MCF 10A (cell line): ENCODE measurements around the gene TMEM231. TPM values are rescaled to one million over a fixed set of nuclear protein-coding genes. Genes with fewer than 3 reads are reported as not detected.

Experiments used
- BruUV-seq: library from RNA; stranded (reverse); fragments of 400-500 nt; replicated peaks from 2 replicates; lab custom pipeline; 2021; lab: Mats Ljungman, UMichigan
- CTCF ChIA-PET: fragments of 300-600 bp; sonication (Branson Sonifier 250); formaldehyde crosslinking; extraction: SDS; loops from one replicate; lab custom pipeline; 2021; ENCODE audit warnings: antibody characterized with exemption, inconsistent platforms; lab: Yijun Ruan, JAX
- POLR2A ChIA-PET: fragments of 300-600, 350-650 bp; sonication (Branson Sonifier 250); formaldehyde crosslinking; extraction: SDS; loops from one replicate; lab custom pipeline; 2020; ENCODE audit warnings: antibody characterized with exemption, inconsistent platforms; lab: Yijun Ruan, JAX
- DNase-seq: peaks from one replicate; pipeline ENCODE4 v3.0.0-alpha.2; 2018; ENCODE audit not compliant: unreplicated experiment
- H3K27ac Mint-ChIP-seq: one replicate; pipeline ENCODE4 v1.8.0; 2022; ENCODE audit warnings: mild to moderate bottlenecking, low read depth, mixed read lengths; ENCODE audit not compliant: unreplicated experiment
- H3K27me3 Mint-ChIP-seq: one replicate; pipeline ENCODE4 v1.8.0; 2022; ENCODE audit warnings: mixed read lengths; ENCODE audit not compliant: insufficient read depth, unreplicated experiment
- H3K36me3 Mint-ChIP-seq: one replicate; pipeline ENCODE4 v1.8.0; 2022; ENCODE audit warnings: mild to moderate bottlenecking, moderate library complexity, mixed read lengths; ENCODE audit not compliant: insufficient read depth, unreplicated experiment
- H3K4me1 Mint-ChIP-seq: one replicate; pipeline ENCODE4 v1.8.0; 2022; ENCODE audit warnings: mixed read lengths; ENCODE audit not compliant: insufficient read depth, unreplicated experiment
- H3K4me3 Mint-ChIP-seq: one replicate; pipeline ENCODE4 v1.8.0; 2022; ENCODE audit warnings: mild to moderate bottlenecking, moderate library complexity, mixed read lengths; ENCODE audit not compliant: unreplicated experiment
- H3K9me3 Mint-ChIP-seq: one replicate; pipeline ENCODE4 v1.8.0; 2022; ENCODE audit warnings: mixed read lengths; ENCODE audit not compliant: unreplicated experiment
- intact Hi-C: fragments of 100-400 bp; cut with micrococcal nuclease; formaldehyde crosslinking; loops from 2 replicates; pipeline ENCODE4 v1.14.1; 2022
- total RNA-seq: library from RNA; stranded (reverse); gene quantifications from 2 replicates; pipeline ENCODE4 v1.2.3, GENCODE V29; 2022
- TF ChIP-seq, protein P1 (sequence below): fragments of 200-600 bp; IDR thresholded peaks from one replicate; pipeline ENCODE4 v1.8.0; 2022; ENCODE audit warnings: antibody characterized with exemption, mild to moderate bottlenecking; ENCODE audit not compliant: unreplicated experiment

The TMEM231 gene
- total RNA-seq, 1 experiment from 2014 or later: 21.1 TPM

GRCh38 chr16:75537776-75538175, 18.3 kb downstream of the TMEM231 start:
- Mint-ChIP-seq H3K9me3 (no peaks in the 10 kb centered on the region), H3K4me3 (no peak overlapping the region), H3K27ac (no peak overlapping the region), H3K36me3 (peaks cover 10% of the 10 kb centered on the region), H3K4me1 (no peaks in the 10 kb centered on the region), H3K27me3 (no peaks in the 10 kb centered on the region)
- DNase-seq: no peak
- TF ChIP-seq, protein P1, sequence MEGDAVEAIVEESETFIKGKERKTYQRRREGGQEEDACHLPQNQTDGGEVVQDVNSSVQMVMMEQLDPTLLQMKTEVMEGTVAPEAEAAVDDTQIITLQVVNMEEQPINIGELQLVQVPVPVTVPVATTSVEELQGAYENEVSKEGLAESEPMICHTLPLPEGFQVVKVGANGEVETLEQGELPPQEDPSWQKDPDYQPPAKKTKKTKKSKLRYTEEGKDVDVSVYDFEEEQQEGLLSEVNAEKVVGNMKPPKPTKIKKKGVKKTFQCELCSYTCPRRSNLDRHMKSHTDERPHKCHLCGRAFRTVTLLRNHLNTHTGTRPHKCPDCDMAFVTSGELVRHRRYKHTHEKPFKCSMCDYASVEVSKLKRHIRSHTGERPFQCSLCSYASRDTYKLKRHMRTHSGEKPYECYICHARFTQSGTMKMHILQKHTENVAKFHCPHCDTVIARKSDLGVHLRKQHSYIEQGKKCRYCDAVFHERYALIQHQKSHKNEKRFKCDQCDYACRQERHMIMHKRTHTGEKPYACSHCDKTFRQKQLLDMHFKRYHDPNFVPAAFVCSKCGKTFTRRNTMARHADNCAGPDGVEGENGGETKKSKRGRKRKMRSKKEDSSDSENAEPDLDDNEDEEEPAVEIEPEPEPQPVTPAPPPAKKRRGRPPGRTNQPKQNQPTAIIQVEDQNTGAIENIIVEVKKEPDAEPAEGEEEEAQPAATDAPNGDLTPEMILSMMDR: no peak
- POLR2A ChIA-PET: interaction anchor here (0.6 kb wide), 1 partner anchor 13 kb away, joined by 3 read pairs; no protein-coding TSS in a partner anchor
- BruUV-seq: no TSS peak
- intact Hi-C loops: no loop called here
- CTCF ChIA-PET: interaction anchor here (1.0 to 1.3 kb wide), 3 partner anchors 13 to 80 kb away, joined by 3 to 4 read pairs (median 4); no protein-coding TSS in a partner anchor

DNA sequence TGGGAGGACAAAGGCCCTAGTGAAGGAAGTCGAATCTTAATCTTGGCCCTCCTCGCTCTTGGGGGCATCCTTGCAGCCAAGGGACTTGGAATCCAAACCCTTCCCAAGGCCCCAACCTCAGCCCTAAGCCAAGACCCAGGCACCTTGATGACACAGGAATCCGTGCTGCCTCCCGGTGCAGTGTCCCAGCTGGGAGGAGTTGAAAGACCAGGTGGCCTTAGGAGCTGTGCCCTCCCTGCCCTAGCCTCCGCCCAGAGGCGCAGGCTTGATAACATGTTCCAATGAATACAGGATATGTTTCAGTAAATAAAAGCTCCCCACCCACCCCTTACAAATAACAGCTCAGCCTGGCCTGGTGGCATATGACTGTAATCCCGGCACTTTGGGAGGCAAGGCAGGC, 20.2 kb downstream of the TMEM231 start, which contains the start of gene CHST5:
TSS of gene CHST5 (minus strand) at position 208 of the 400 bp plus-strand sequence. CDS start 5,724 bp downstream, outside the sequence.
- DNase-seq: no peak
- TF ChIP-seq, protein P1: no peak
- Mint-ChIP-seq H3K4me1 (no peaks in the 10 kb centered on the region), H3K27me3 (no peaks in the 10 kb centered on the region), H3K36me3 (peaks cover 2% of the 10 kb centered on the region), H3K4me3 (no peak within 1 kb of the TSS), H3K9me3 (no peaks in the 10 kb centered on the region), H3K27ac (no peak within 1 kb of the TSS)
- POLR2A ChIA-PET: interaction anchor here (0.5 to 0.7 kb wide), 2 partner anchors 39 to 1654 kb away, joined by 3 read pairs; no protein-coding TSS in a partner anchor
- BruUV-seq: no TSS peak
- intact Hi-C loops: no loop called here
- CTCF ChIA-PET: interaction anchor here (0.6 to 2.7 kb wide), 4 partner anchors 14 to 71 kb away, joined by 3 to 9 read pairs (median 6); partner anchors contain the start of gene TMEM170A

DNA sequence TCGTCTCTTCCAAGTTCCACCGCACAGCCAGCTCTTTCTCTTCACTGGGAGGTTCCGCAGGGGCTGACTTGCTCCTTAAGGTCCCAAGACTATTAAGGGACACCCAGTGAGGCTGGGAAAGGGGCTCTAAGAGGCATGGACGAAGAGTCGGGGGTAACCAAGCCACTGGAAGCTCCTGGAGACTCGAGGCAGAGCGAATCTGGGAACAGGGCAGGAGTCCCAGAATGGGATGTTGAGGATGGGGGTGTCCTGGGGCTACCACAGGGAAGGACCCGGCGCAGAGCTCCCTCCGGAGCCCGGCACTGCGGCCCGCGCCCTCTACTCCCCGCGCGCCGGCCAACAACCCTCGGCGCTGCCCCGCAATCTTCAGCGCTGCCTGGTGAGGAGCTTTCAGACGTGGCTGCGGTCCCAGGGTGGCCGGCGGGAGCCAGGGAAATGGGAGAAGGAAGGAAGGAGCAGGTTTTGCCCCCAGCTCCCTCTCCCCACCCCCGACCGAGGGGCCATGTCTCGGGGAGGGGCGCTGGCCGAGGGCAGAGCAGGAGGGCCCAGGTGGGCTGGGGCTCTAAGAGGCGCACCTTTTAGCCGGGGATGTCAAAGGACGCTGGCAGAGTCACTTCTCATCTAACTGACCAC, 20.7 kb downstream of the TMEM231 start:
- Mint-ChIP-seq H3K36me3 (no peaks in the 10 kb centered on the region), H3K4me1 (no peaks in the 10 kb centered on the region), H3K27me3 (no peaks in the 10 kb centered on the region), H3K4me3 (no peak overlapping the region), H3K27ac (no peak overlapping the region), H3K9me3 (no peaks in the 10 kb centered on the region)
- TF ChIP-seq, protein P1: no peak
- ChIA-PET POLR2A (interaction anchor here (0.5 to 1.2 kb wide), 4 partner anchors 20 to 1655 kb away, joined by 3 to 4 read pairs (median 3); no protein-coding TSS in a partner anchor), CTCF (interaction anchor here (0.6 to 2.7 kb wide), 8 partner anchors 14 to 336 kb away, joined by 3 to 9 read pairs (median 3); partner anchors contain the start of gene TMEM170A)
- no TSS peak for BruUV-seq
- DNase-seq: no peak
- intact Hi-C loops: no loop called here

DNA sequence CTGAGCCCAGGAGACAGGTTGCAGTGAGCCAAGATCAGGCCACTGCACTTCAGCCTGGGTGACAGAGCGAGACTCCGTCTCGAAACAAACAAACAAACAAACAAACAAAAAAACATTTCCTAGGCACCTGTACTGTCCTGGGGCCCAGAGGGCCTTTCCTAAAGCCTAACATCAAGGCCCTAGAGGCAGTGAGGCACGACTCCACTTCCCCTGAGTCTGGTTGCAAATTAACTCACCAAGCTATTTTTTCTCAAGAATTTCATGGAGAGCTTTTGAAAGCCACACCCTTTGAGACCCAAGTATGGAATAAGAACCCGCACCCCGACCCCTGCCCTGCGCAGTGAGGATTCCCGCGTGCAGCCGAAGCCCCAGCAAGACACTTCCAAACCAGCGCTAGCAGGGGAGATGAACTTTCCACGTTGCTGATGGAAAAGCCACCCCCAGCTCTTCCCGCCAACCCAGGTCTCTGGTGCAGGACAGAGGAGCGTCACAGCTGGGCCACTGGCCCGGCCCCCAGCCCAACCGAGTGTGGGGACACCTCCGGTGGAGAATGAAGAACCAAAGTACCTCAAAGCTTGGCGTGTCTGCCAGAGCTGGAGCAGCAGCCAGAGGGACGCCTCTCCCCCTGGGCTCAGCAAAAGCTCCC, 21.4 kb downstream of the TMEM231 start:
- ChIA-PET CTCF (interaction anchor here (0.6 to 2.7 kb wide), 9 partner anchors 13 to 336 kb away, joined by 3 to 9 read pairs (median 3); partner anchors contain the start of gene TMEM170A), POLR2A (interaction anchor here (0.6 to 1.2 kb wide), 2 partner anchors 20 to 124 kb away, joined by 3 to 4 read pairs; no protein-coding TSS in a partner anchor)
- intact Hi-C loops: no loop called here
- Mint-ChIP-seq H3K27ac (no peak overlapping the region), H3K9me3 (no peaks in the 10 kb centered on the region), H3K27me3 (no peaks in the 10 kb centered on the region), H3K4me3 (no peak overlapping the region), H3K36me3 (no peaks in the 10 kb centered on the region), H3K4me1 (no peaks in the 10 kb centered on the region)
- no peak for DNase-seq
- TF ChIP-seq, protein P1: no peak
- BruUV-seq: no TSS peak
